Middle frontal gyrus (tissue), 1 donor: ENCODE measurements around the gene TSEN54.
A peak's percentile ranks its signal among the peaks of the same experiment; 100 is the strongest.

ENCODE experiments used
- DNase-seq: peaks from one replicate; pipeline ENCODE4 v3.0.0-alpha.2; 2015; ENCODE audit warnings: low spot score; ENCODE audit errors: extremely low spot score

Gene TSEN54

GRCh38 chr17:75503976-75504346 lies 12.4 kb upstream of the TSEN54 start:
- DNase-seq: no peak

GRCh38 chr17:75504347-75505151 lies 11.8 kb upstream of the TSEN54 start:
- DNase-seq: no peak

GRCh38 chr17:75505152-75505409 lies 11.2 kb upstream of the TSEN54 start:
- DNase-seq: no peak

- no peak for DNase-seq
These were observed 10.7 kb upstream of the TSEN54 start for GRCh38 chr17:75505640-75506039.

GRCh38 chr17:75506134-75506533 lies 10.2 kb upstream of the TSEN54 start:
- DNase-seq: no peak

GRCh38 chr17:75506888-75507287 lies 9.4 kb upstream of the TSEN54 start:
- no peak for DNase-seq

- peak; percentile 53 for DNase-seq
These were observed 8.3 kb upstream of the TSEN54 start for GRCh38 chr17:75507733-75508719.

GRCh38 chr17:75508931-75509361 lies 7.4 kb upstream of the TSEN54 start:
- no peak for DNase-seq

GRCh38 chr17:75509528-75510258 lies 6.6 kb upstream of the TSEN54 start:
- no peak for DNase-seq

- no peak for DNase-seq
These were observed 5.1 kb upstream of the TSEN54 start for GRCh38 chr17:75511270-75511609.

GRCh38 chr17:75511610-75512575 lies 4.4 kb upstream of the TSEN54 start:
- DNase-seq: no peak

GRCh38 chr17:75512926-75513640 lies 3.2 kb upstream of the TSEN54 start:
- no peak for DNase-seq

- DNase-seq: no peak
These were observed 2.7 kb upstream of the TSEN54 start for GRCh38 chr17:75513641-75514000.

GRCh38 chr17:75514299-75514918 lies 1.9 kb upstream of the TSEN54 start:
- DNase-seq: no peak

GRCh38 chr17:75514919-75515495 lies 1.3 kb upstream of the TSEN54 start:
- DNase-seq: no peak

- DNase-seq: peak; percentile 85
These were observed 653 bp upstream of the TSEN54 start, which contains the start of gene CASKIN2 for GRCh38 chr17:75515496-75516254. Gene CASKIN2, minus strand, starts transcription at chr17:75515537. Its CDS starts 1,733 bp downstream, at chr17:75513804.

GRCh38 chr17:75516619-75517296 lies 430 bp downstream of the TSEN54 start:
- no peak for DNase-seq

GRCh38 chr17:75517297-75517865 lies 1.1 kb downstream of the TSEN54 start:
- DNase-seq: no peak
